Activated T-cell treated with anti-CD3 and anti-CD28 coated beads, Interleukin-2, amount 50 U/mL, for 4 hours (primary cell): ENCODE data around the gene ABCA3. TPM values are rescaled to one million over a fixed set of nuclear protein-coding genes. Genes with fewer than 3 reads are reported as not detected.
"Not testable (repeated sequence)": the region's sequence is repeated elsewhere in the genome, so short reads cannot be mapped to it uniquely, and the experiment has no call there.

Source experiments
- ATAC-seq, 2 donors: fragments of 200-7000 bp; cut with Tn5 transposase; one replicate each; pipeline ENCODE4 v1.10.0; 2021
- DNase-seq: peaks from one replicate; pipeline ENCODE4 v3.0.0-alpha.2; 2020
- H3K27me3 Mint-ChIP-seq: one replicate; pipeline ENCODE4 v1.8.0; 2021; ENCODE audit warnings: low read depth, mixed read lengths
- H3K36me3 Mint-ChIP-seq: one replicate; pipeline ENCODE4 v1.8.0; 2022; ENCODE audit warnings: mixed read lengths; ENCODE audit not compliant: insufficient read depth
- H3K4me1 Mint-ChIP-seq: one replicate; pipeline ENCODE4 v1.8.0; 2021; ENCODE audit warnings: low read depth, mixed read lengths
- H3K4me3 Mint-ChIP-seq: one replicate; pipeline ENCODE4 v1.8.0; 2021; ENCODE audit warnings: mild to moderate bottlenecking, moderate library complexity, mixed read lengths
- H3K9me3 Mint-ChIP-seq: one replicate; pipeline ENCODE4 v1.8.0; 2021; ENCODE audit warnings: mixed read lengths
- total RNA-seq, 3 donors: library from RNA; stranded (reverse); gene quantifications; one replicate each; pipeline ENCODE4 v1.2.1, GENCODE V29; 2021

Gene ABCA3
- total RNA-seq, 3 donors from 2014 or later = 2.4 to 3.7 (median 2.7) TPM

- Mint-ChIP-seq H3K27me3 (no peaks in the 10 kb centered on the region), H3K4me3 (no peak overlapping the region), H3K9me3 (no peaks in the 10 kb centered on the region), H3K36me3 (no peaks in the 10 kb centered on the region), H3K4me1 (peaks cover 10% of the 10 kb centered on the region)
- ATAC-seq (no peak), DNase-seq (no peak)
Measured at GRCh38 chr16:2273484-2273883, 67.0 kb downstream of the ABCA3 start.

GRCh38 chr16:2271848-2272461, 68.6 kb downstream of the ABCA3 start:
- H3K27me3 Mint-ChIP-seq = no peaks in the 10 kb centered on the region
- H3K36me3 Mint-ChIP-seq = peaks cover 1% of the 10 kb centered on the region
- no peak for DNase-seq
- no peaks in the 10 kb centered on the region for H3K9me3 Mint-ChIP-seq
- no peak overlapping the region for H3K4me3 Mint-ChIP-seq
- peaks cover 11% of the 10 kb centered on the region for H3K4me1 Mint-ChIP-seq
- no peak for ATAC-seq

GRCh38 chr16:2270588-2271470, 69.7 kb downstream of the ABCA3 start:
- Mint-ChIP-seq H3K4me1 (peaks cover 21% of the 10 kb centered on the region), H3K9me3 (no peaks in the 10 kb centered on the region), H3K4me3 (peak overlapping the region; percentile 21), H3K36me3 (peaks cover 6% of the 10 kb centered on the region), H3K27me3 (no peaks in the 10 kb centered on the region)
- no peak for ATAC-seq
- no peak for DNase-seq

GRCh38 chr16:2270070-2270462, 70.5 kb downstream of the ABCA3 start:
- peaks cover 6% of the 10 kb centered on the region for H3K36me3 Mint-ChIP-seq
- no peaks in the 10 kb centered on the region for H3K27me3 Mint-ChIP-seq
- no peak for DNase-seq
- H3K4me1 Mint-ChIP-seq = peaks cover 27% of the 10 kb centered on the region
- no peak for ATAC-seq
- no peaks in the 10 kb centered on the region for H3K9me3 Mint-ChIP-seq
- H3K4me3 Mint-ChIP-seq = peak overlapping the region; percentile 92

- ATAC-seq (peak; percentile 92), DNase-seq (peak; percentile 96)
- H3K4me3 Mint-ChIP-seq = peak within 1 kb of the TSS; percentile 92
- no peaks in the 10 kb centered on the region for H3K27me3 Mint-ChIP-seq
- peaks cover 9% of the 10 kb centered on the region for H3K36me3 Mint-ChIP-seq
- H3K9me3 Mint-ChIP-seq = no peaks in the 10 kb centered on the region
- H3K4me1 Mint-ChIP-seq = peaks cover 38% of the 10 kb centered on the region
Measured at GRCh38 chr16:2267913-2268666, 72.4 kb downstream of the ABCA3 start, which contains the start of gene RNPS1. TSS of gene RNPS1 (minus strand) at chr16:2268126. CDS start at chr16:2264643, 3,483 bp downstream.

GRCh38 chr16:2267505-2267912, 73.0 kb downstream of the ABCA3 start:
- H3K4me3 Mint-ChIP-seq = peak overlapping the region; percentile 92
- not testable (repeated sequence) for H3K27me3 Mint-ChIP-seq, H3K9me3 Mint-ChIP-seq
- ATAC-seq = peak; percentile 57 to 61
- peak; percentile 17 for DNase-seq
- H3K4me1 Mint-ChIP-seq = peaks cover 38% of the 10 kb centered on the region
- peaks cover 14% of the 10 kb centered on the region for H3K36me3 Mint-ChIP-seq

GRCh38 chr16:2266887-2267286, 73.6 kb downstream of the ABCA3 start:
- peaks cover 20% of the 10 kb centered on the region for H3K36me3 Mint-ChIP-seq
- not testable (repeated sequence) for H3K9me3 Mint-ChIP-seq, DNase-seq, H3K27me3 Mint-ChIP-seq, ATAC-seq
- H3K4me1 Mint-ChIP-seq = peaks cover 38% of the 10 kb centered on the region
- H3K4me3 Mint-ChIP-seq = peak overlapping the region; percentile 92

GRCh38 chr16:2263026-2263425, 77.5 kb downstream of the ABCA3 start:
- H3K9me3 Mint-ChIP-seq, ATAC-seq, H3K27me3 Mint-ChIP-seq, DNase-seq, H3K4me3 Mint-ChIP-seq: not testable (repeated sequence)
- H3K4me1 Mint-ChIP-seq = peaks cover 28% of the 10 kb centered on the region
- H3K36me3 Mint-ChIP-seq = peaks cover 28% of the 10 kb centered on the region

GRCh38 chr16:2260250-2260649, 80.3 kb downstream of the ABCA3 start:
- H3K4me1 Mint-ChIP-seq = peaks cover 12% of the 10 kb centered on the region
- H3K9me3 Mint-ChIP-seq = no peaks in the 10 kb centered on the region
- ATAC-seq = no peak
- no peaks in the 10 kb centered on the region for H3K27me3 Mint-ChIP-seq
- no peak overlapping the region for H3K4me3 Mint-ChIP-seq
- peaks cover 41% of the 10 kb centered on the region for H3K36me3 Mint-ChIP-seq
- DNase-seq = no peak

GRCh38 chr16:2258530-2258929, 82.0 kb downstream of the ABCA3 start:
- not testable (repeated sequence) for H3K9me3 Mint-ChIP-seq, H3K4me1 Mint-ChIP-seq, DNase-seq, H3K4me3 Mint-ChIP-seq, H3K27me3 Mint-ChIP-seq, ATAC-seq
- peaks cover 43% of the 10 kb centered on the region for H3K36me3 Mint-ChIP-seq

GRCh38 chr16:2257726-2258125, 82.8 kb downstream of the ABCA3 start:
- H3K4me1 Mint-ChIP-seq = peaks cover 3% of the 10 kb centered on the region
- no peaks in the 10 kb centered on the region for H3K9me3 Mint-ChIP-seq
- no peaks in the 10 kb centered on the region for H3K27me3 Mint-ChIP-seq
- H3K4me3 Mint-ChIP-seq = no peak overlapping the region
- ATAC-seq (no peak), DNase-seq (no peak)
- H3K36me3 Mint-ChIP-seq = peaks cover 42% of the 10 kb centered on the region

- ATAC-seq (no peak), DNase-seq (no peak)
- Mint-ChIP-seq H3K4me3 (no peak overlapping the region), H3K4me1 (peaks cover 6% of the 10 kb centered on the region), H3K36me3 (peaks cover 35% of the 10 kb centered on the region), H3K9me3 (no peaks in the 10 kb centered on the region), H3K27me3 (no peaks in the 10 kb centered on the region)
Measured at GRCh38 chr16:2256531-2257140, 83.9 kb downstream of the ABCA3 start.

GRCh38 chr16:2253293-2253692, 87.2 kb downstream of the ABCA3 start:
- H3K4me3 Mint-ChIP-seq = no peak overlapping the region
- H3K9me3 Mint-ChIP-seq = no peaks in the 10 kb centered on the region
- peaks cover 27% of the 10 kb centered on the region for H3K36me3 Mint-ChIP-seq
- H3K27me3 Mint-ChIP-seq = no peaks in the 10 kb centered on the region
- no peak for DNase-seq
- peaks cover 10% of the 10 kb centered on the region for H3K4me1 Mint-ChIP-seq
- no peak for ATAC-seq

- H3K36me3 Mint-ChIP-seq = peaks cover 27% of the 10 kb centered on the region
- peaks cover 10% of the 10 kb centered on the region for H3K4me1 Mint-ChIP-seq
Measured at GRCh38 chr16:2252806-2253148, 87.8 kb downstream of the ABCA3 start.

More at GRCh38 chr16:2252806-2253148, 87.8 kb downstream of the ABCA3 start:
- Mint-ChIP-seq H3K9me3 (no peaks in the 10 kb centered on the region), H3K27me3 (no peaks in the 10 kb centered on the region), H3K4me3 (no peak overlapping the region)
- ATAC-seq (no peak), DNase-seq (no peak)
